B cell (primary cell): ENCODE results near the gene ACTR2. TPM values are rescaled to one million over a fixed set of nuclear protein-coding genes. Genes with fewer than 3 reads are reported as not detected.

Experiments
- ATAC-seq: fragments of 200-7000 bp; cut with Tn5 transposase; one replicate; pipeline ENCODE4 v1.10.0; 2021; ENCODE audit warnings: low read depth, mild to moderate bottlenecking, moderate number of reproducible peaks, moderate library complexity
- CTCF ChIA-PET: fragments of 350-600 bp; sonication (Branson Sonifier 250); formaldehyde crosslinking; loops from one replicate; lab custom pipeline; 2021; ENCODE audit warnings: antibody characterized with exemption, inconsistent platforms; lab: Charles Lee
- POLR2A ChIA-PET: fragments of 350-600 bp; sonication (Branson Sonifier 250); formaldehyde crosslinking; loops from one replicate; lab custom pipeline; 2021; ENCODE audit warnings: antibody characterized with exemption; lab: Charles Lee
- DNase-seq: peaks from one replicate; pipeline ENCODE4 v3.0.0; 2013
- H2AFZ ChIP-seq: 2 replicates; pipeline ENCODE4 v1.6.1; 2012; ENCODE audit warnings: mild to moderate bottlenecking, low read depth, low read length; ENCODE audit not compliant: insufficient read depth, poor library complexity, severe bottlenecking
- H3K27ac ChIP-seq, 2 donors: 1 replicate in 1 of 2; 2 replicates in 1 of 2; pipeline ENCODE4 v1.5.1; 2012 to 2013; ENCODE audit warnings: low read length in 2 of 2, mild to moderate bottlenecking in 2 of 2, moderate library complexity in 1 of 2
- H3K27me3 ChIP-seq, 4 experiments: fragments of 200-600 bp in 1 of 4; sonication (generic) in 1 of 4; replicated peaks in 1 of 4; 1 replicate in 2 of 4; 2 replicates in 2 of 4; pipeline versions ENCODE4 v1.6.1 to v1.7.0; 2013 to 2016; ENCODE audit warnings: low read length in 3 of 4, mild to moderate bottlenecking in 2 of 4, mixed read lengths in 1 of 4, moderate library complexity in 1 of 4; ENCODE audit not compliant: insufficient read depth in 4 of 4, control insufficient read depth in 3 of 4; ENCODE audit errors: control extremely low read depth in 1 of 4
- H3K36me3 ChIP-seq, 2 experiments: replicated peaks in 1 of 2; 1 replicate in 1 of 2; 2 replicates in 1 of 2; pipeline versions ENCODE4 v1.6.1 to v1.7.1; 2013; ENCODE audit warnings: low read length in 1 of 2; ENCODE audit not compliant: insufficient read depth in 2 of 2, control insufficient read depth in 1 of 2; ENCODE audit errors: control extremely low read depth in 1 of 2, extremely low read depth in 1 of 2
- H3K4me1 ChIP-seq, 2 donors: fragments of 200-600 bp in 1 of 2; sonication (generic) in 1 of 2; 1 replicate in 1 of 2; 2 replicates in 1 of 2; pipeline versions ENCODE4 v1.5.1 to v1.6.1; 2013 to 2017; ENCODE audit warnings: low read length in 2 of 2; ENCODE audit not compliant: control insufficient read depth in 2 of 2, insufficient read depth in 2 of 2
- H3K4me2 ChIP-seq: replicated peaks from 2 replicates; pipeline ENCODE3; 2012; ENCODE audit warnings: mild to moderate bottlenecking, low read depth, low read length; ENCODE audit not compliant: poor library complexity, severe bottlenecking
- H3K4me3 ChIP-seq, 5 experiments: fragments of 200-600 bp in 1 of 5; sonication (generic) in 1 of 5; 1 replicate in 3 of 5; 2 replicates in 2 of 5; pipeline versions ENCODE4 v1.5.1 to v1.7.0; 2011 to 2016; ENCODE audit warnings: low read length in 4 of 5, mild to moderate bottlenecking in 4 of 5, low read depth in 2 of 5, control low read depth in 1 of 5, moderate library complexity in 1 of 5; ENCODE audit not compliant: insufficient read depth in 1 of 5; ENCODE audit errors: control extremely low read depth in 1 of 5, extremely low read depth in 1 of 5
- H3K79me2 ChIP-seq: fragments of 200-600 bp; sonication (generic); one replicate; pipeline ENCODE4 v1.6.0; 2016; ENCODE audit warnings: low read length; ENCODE audit not compliant: control insufficient read depth, insufficient read depth
- H3K9ac ChIP-seq: fragments of 200-600 bp; sonication (generic); 2 replicates; pipeline ENCODE4 v1.6.1; 2017; ENCODE audit warnings: mild to moderate bottlenecking, low read length, moderate library complexity
- H3K9me3 ChIP-seq, 3 donors: one replicate each; pipeline versions ENCODE4 v1.6.1 to v1.7.1; 2013; ENCODE audit warnings: low read length in 2 of 3; ENCODE audit not compliant: control insufficient read depth in 2 of 3, insufficient read depth in 1 of 3; ENCODE audit errors: control extremely low read depth in 1 of 3
- H4K20me1 ChIP-seq: 2 replicates; pipeline ENCODE4 v1.6.0; 2012; ENCODE audit warnings: mild to moderate bottlenecking, low read length; ENCODE audit not compliant: insufficient read depth, control insufficient read depth, poor library complexity, severe bottlenecking
- H3K27ac Mint-ChIP-seq: one replicate; pipeline ENCODE4 v1.8.0; 2021; ENCODE audit warnings: mixed read lengths
- H3K27me3 Mint-ChIP-seq: one replicate; pipeline ENCODE4 v1.8.0; 2021; ENCODE audit warnings: mixed read lengths
- H3K4me1 Mint-ChIP-seq: one replicate; pipeline ENCODE4 v1.8.0; 2021; ENCODE audit warnings: mixed read lengths
- H3K4me3 Mint-ChIP-seq: one replicate; pipeline ENCODE4 v1.8.0; 2021; ENCODE audit warnings: mixed read lengths
- H3K9me3 Mint-ChIP-seq: one replicate; pipeline ENCODE4 v1.8.0; 2022; ENCODE audit warnings: mixed read lengths; ENCODE audit not compliant: insufficient read depth
- CTCF ChIP-seq: fragments of 200-600 bp; IDR thresholded peaks from one replicate; pipeline ENCODE4 v1.8.0; 2022; ENCODE audit warnings: antibody characterized with exemption, mild to moderate bottlenecking
- EZH2 ChIP-seq: IDR thresholded peaks from 2 replicates; pipeline ENCODE4 v1.6.1; 2012; ENCODE audit warnings: borderline replicate concordance, low read depth, mild to moderate bottlenecking, moderate library complexity, low read length; ENCODE audit not compliant: insufficient read depth, poor library complexity, severe bottlenecking
- WGBS: methylation state at CpG from one replicate; pipeline ENCODE4 v1.1.5; 2013; ENCODE audit warnings: missing lambda C conversion rate; ENCODE audit not compliant: insufficient coverage; 5-methylcytosine and 5-hydroxymethylcytosine counted together
- intact Hi-C: fragments of 100-400 bp; cut with micrococcal nuclease; formaldehyde crosslinking; loops from one replicate; pipeline ENCODE4 v1.10.0; 2022
- polyA plus RNA-seq: library from polyadenylated mRNA; depleted of rRNA; stranded (reverse); fragments of >200 nt; gene quantifications from 2 replicates; pipeline ENCODE4 v1.2.3, GENCODE V29; 2012
- total RNA-seq, 2 donors: library from RNA; stranded (reverse); fragments of 120-200 nt in 1 of 2; gene quantifications; 1 replicate in 1 of 2; 2 replicates in 1 of 2; pipeline versions ENCODE4 v1.2.3 to v1.2.4, GENCODE V29; 2013 to 2022

Gene ACTR2
- total and polyA plus RNA-seq, 2 donors (not counting 1 experiment from before 2014, with no cell fraction given), result 41.8 to 284 TPM

DNA sequence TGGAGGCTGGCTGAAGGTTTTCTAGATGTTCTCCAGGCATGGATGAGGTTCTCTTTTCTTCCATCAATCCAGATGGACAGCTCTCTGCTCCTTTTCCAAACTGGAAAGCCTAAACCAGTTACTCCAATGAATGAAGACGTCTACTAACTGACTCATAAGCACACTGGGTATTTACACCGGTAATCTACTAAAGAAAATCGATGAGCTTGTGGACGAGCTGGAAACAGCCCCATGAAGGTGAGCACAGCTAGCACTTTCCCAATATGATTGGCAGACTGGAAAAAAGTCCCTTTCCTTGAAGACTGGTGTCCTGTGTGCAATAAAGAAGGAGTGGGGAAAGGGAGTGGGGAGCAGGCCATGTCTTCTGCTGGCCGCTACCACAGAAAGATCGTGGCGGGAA is 84.0 kb downstream of the ACTR2 start:
- H3K27ac ChIP-seq, result no peak overlapping the region
- 83% methylated on average over 3 of the region's 7 CpGs for WGBS
- H3K4me1 Mint-ChIP-seq, result no peaks in the 10 kb centered on the region
- peaks cover 6% of the 10 kb centered on the region for H3K27me3 Mint-ChIP-seq
- H3K4me2 ChIP-seq, result no peak overlapping the region
- no peak overlapping the region for H3K4me3 ChIP-seq
- TF ChIP-seq EZH2 (no peak), CTCF (no peak)
- ChIA-PET CTCF (no interaction called here), POLR2A (no interaction called here)
- H3K9me3 Mint-ChIP-seq, result no peaks in the 10 kb centered on the region
- no peak overlapping the region for H3K4me3 Mint-ChIP-seq
- peaks cover 0 to 1% of the 10 kb centered on the region in 2 experiments for H3K36me3 ChIP-seq
- no peak overlapping the region for H3K9ac ChIP-seq
- intact Hi-C loops, result no loop called here
- ATAC-seq (no peak), DNase-seq (no peak)
- H3K9me3 ChIP-seq, result peaks cover 0 to 10% (median 0%) of the 10 kb centered on the region in 3 donors
- no peaks in the 10 kb centered on the region for H4K20me1 ChIP-seq
- H3K79me2 ChIP-seq, result no peaks in the 10 kb centered on the region
- H2AFZ ChIP-seq, result no peak overlapping the region
- H3K27ac Mint-ChIP-seq, result no peak overlapping the region
- H3K27me3 ChIP-seq, result no peaks in the 10 kb centered on the region
- H3K4me1 ChIP-seq, result no peaks in the 10 kb centered on the region

DNA sequence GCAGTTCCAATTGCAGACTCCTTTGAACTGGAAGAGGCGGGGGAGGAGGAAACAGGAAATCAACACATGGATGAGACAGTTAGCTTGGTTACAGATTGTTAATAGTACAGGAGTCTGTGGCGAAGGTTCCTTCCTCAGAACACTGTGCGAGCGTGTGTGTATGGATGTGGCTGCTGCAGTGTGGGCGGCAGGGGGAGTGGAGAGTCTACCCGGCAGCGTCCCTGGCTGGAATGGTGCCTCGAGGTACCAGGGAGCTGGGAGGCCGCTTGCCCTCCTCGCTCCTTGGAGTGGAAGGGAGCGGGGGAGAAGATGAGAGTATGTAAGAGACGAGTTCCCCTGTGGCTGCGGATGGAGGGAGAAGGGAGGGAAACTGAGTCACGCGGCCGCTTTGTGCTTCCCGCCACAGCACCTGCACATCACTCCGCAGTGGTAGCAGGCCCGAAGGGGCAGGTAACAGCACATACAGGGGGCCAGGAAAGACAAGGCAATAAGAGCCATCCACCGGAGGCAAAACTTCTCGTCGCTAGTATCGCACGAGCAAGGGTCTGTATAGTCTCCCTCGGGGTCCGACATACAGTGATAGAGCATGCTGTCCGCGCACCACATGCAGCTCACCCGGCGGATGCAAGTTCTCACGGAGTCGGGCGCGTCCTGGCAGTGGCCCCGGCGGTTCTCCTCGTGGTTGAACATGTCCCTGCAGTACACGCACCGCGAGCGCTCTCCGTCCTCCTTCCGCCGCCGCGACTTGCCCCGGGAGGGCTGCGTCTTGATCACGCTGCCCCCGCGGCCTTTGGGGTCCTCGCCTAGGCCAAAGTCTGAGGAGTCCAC is 85.7 kb downstream of the ACTR2 start:
- H4K20me1 ChIP-seq, result no peaks in the 10 kb centered on the region
- no peak overlapping the region for H2AFZ ChIP-seq
- no peak for TF ChIP-seq EZH2
- no peak for TF ChIP-seq CTCF
- H3K27ac Mint-ChIP-seq, result no peak overlapping the region
- intact Hi-C loops, result no loop called here
- ChIA-PET CTCF (no interaction called here), POLR2A (no interaction called here)
- H3K4me2 ChIP-seq, result no peak overlapping the region
- no peaks in the 10 kb centered on the region for H3K9me3 Mint-ChIP-seq
- no peaks in the 10 kb centered on the region for H3K79me2 ChIP-seq
- H3K36me3 ChIP-seq, result peaks cover 0 to 1% of the 10 kb centered on the region in 2 experiments
- no peak overlapping the region for H3K27ac ChIP-seq
- H3K27me3 Mint-ChIP-seq, result peaks cover 5% of the 10 kb centered on the region
- H3K9ac ChIP-seq, result no peak overlapping the region
- no peaks in the 10 kb centered on the region for H3K4me1 Mint-ChIP-seq
- H3K9me3 ChIP-seq, result peaks cover 0 to 10% (median 0%) of the 10 kb centered on the region in 3 donors
- H3K4me1 ChIP-seq, result no peaks in the 10 kb centered on the region
- ATAC-seq, result no peak
- 90% methylated on average over 47 of the region's 52 CpGs for WGBS
- H3K4me3 Mint-ChIP-seq, result no peak overlapping the region
- no peak for DNase-seq
- H3K4me3 ChIP-seq, result no peak overlapping the region
- no peaks in the 10 kb centered on the region for H3K27me3 ChIP-seq
